AG04450 (cell line): ENCODE data around the gene EEF1AKMT4. TPM values are rescaled to one million over a fixed set of nuclear protein-coding genes. Genes with fewer than 3 reads are reported as not detected.

ENCODE experiments used
- CTCF ChIA-PET: fragments of 300-600, 350-600 bp; formaldehyde crosslinking; extraction: SDS; loops from one replicate; lab custom pipeline; 2022; ENCODE audit warnings: antibody characterized with exemption, inconsistent platforms; lab: Charles Lee
- POLR2A ChIA-PET: fragments of 350-600 bp; formaldehyde crosslinking; extraction: SDS; loops from one replicate; lab custom pipeline; 2021; ENCODE audit warnings: antibody characterized with exemption, inconsistent platforms; lab: Yijun Ruan, JAX
- DNase-seq: peaks from one replicate; pipeline ENCODE4 v3.0.0-alpha.2; 2011; ENCODE audit warnings: low read depth, low spot score
- H3K27ac ChIP-seq: one replicate; pipeline ENCODE4 v1.5.1; 2012; ENCODE audit warnings: low read depth, low read length, control low read depth
- H3K27me3 ChIP-seq: one replicate; pipeline ENCODE4 v1.6.0; 2012; ENCODE audit warnings: low read length; ENCODE audit not compliant: control insufficient read depth, insufficient read depth
- H3K4me3 ChIP-seq: 2 replicates; pipeline ENCODE4 v1.5.1; 2011; ENCODE audit warnings: mild to moderate bottlenecking, low read depth, low read length, control low read depth
- H3K9me3 ChIP-seq: 2 replicates; pipeline ENCODE4 v1.5.1; 2012; ENCODE audit warnings: low read length; ENCODE audit not compliant: control insufficient read depth, insufficient read depth
- polyA plus RNA-seq: library from polyadenylated mRNA; depleted of rRNA; stranded (reverse); fragments of >200 nt; gene quantifications from 2 replicates; pipeline ENCODE4 v1.2.3, GENCODE V29; 2011
- TF ChIP-seq, protein P1 (sequence below): IDR thresholded peaks from 2 replicates; pipeline ENCODE4 v1.5.1; 2011; ENCODE audit warnings: low read depth, low read length, control low read depth, inconsistent platforms

Gene EEF1AKMT4
- polyA plus RNA-seq, 1 experiment = 3.2 TPM

DNA sequence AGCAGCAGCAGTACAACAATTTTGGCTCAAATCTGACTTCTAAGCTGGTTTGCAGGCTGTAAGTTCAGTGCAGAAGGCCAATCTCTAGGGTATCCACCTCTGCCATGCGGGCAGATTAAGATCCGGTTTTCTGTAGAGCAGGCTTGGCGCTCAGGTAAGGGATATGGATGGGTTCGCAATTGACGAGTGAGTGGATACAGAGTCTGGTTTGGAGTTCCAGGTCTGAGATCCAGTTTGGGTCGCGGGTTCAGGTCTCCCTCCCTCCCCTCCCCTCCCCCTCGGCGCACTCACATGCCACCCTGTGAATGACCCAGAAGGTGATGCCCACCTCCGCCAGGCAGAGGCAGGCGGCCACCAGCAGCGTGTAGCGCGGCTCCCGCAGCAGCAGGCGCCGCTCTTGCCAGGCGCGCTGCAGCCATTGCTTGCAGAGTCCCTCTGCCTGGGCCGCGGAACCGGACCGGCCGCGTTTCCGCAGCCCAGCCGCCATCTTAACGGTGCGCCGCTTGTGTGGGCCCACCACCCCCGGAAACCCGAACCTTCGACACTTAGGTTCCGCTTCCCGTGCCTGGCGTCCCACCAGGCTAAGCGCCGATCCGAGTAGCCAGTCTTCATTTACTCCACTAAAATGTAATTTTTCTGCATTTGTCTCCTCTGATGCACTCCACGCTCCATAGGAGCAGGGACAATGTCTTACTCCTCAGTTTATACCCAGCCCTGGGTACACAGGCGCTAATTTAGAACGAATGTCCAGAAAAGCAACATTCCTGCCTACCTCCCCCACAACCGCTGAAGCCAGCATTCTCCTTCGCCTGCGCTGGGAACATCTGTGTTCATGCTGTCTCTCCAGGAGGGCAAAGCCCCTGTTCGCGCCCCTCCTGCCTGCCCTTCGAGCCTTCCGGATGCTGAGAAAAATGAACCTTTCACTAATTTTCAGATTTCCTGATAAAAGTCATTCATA, 739 bp upstream of the EEF1AKMT4 start, which contains the start of gene ALG3:
ALG3 (minus strand) TSS at position 509 of the 958 bp plus-strand sequence; CDS start at position 487, 22 bp downstream.
- POLR2A ChIA-PET = no interaction called here
- CTCF ChIA-PET = interaction anchor here (0.6 to 1.4 kb wide), 3 partner anchors 12 to 98 kb away, joined by 3 to 19 read pairs (median 6); partner anchors contain the start of gene CAMK2N2
- Histone ChIP-seq H3K27ac (peak within 1 kb of the TSS; percentile 94), H3K9me3 (peaks cover 4% of the 10 kb centered on the region; the same call in 1 of the 2 replicates), H3K4me3 (peak within 1 kb of the TSS; percentile 88), H3K27me3 (no peaks in the 10 kb centered on the region)
- peak; percentile 67 for DNase-seq
- TF ChIP-seq, protein P1, sequence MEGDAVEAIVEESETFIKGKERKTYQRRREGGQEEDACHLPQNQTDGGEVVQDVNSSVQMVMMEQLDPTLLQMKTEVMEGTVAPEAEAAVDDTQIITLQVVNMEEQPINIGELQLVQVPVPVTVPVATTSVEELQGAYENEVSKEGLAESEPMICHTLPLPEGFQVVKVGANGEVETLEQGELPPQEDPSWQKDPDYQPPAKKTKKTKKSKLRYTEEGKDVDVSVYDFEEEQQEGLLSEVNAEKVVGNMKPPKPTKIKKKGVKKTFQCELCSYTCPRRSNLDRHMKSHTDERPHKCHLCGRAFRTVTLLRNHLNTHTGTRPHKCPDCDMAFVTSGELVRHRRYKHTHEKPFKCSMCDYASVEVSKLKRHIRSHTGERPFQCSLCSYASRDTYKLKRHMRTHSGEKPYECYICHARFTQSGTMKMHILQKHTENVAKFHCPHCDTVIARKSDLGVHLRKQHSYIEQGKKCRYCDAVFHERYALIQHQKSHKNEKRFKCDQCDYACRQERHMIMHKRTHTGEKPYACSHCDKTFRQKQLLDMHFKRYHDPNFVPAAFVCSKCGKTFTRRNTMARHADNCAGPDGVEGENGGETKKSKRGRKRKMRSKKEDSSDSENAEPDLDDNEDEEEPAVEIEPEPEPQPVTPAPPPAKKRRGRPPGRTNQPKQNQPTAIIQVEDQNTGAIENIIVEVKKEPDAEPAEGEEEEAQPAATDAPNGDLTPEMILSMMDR = no peak

DNA sequence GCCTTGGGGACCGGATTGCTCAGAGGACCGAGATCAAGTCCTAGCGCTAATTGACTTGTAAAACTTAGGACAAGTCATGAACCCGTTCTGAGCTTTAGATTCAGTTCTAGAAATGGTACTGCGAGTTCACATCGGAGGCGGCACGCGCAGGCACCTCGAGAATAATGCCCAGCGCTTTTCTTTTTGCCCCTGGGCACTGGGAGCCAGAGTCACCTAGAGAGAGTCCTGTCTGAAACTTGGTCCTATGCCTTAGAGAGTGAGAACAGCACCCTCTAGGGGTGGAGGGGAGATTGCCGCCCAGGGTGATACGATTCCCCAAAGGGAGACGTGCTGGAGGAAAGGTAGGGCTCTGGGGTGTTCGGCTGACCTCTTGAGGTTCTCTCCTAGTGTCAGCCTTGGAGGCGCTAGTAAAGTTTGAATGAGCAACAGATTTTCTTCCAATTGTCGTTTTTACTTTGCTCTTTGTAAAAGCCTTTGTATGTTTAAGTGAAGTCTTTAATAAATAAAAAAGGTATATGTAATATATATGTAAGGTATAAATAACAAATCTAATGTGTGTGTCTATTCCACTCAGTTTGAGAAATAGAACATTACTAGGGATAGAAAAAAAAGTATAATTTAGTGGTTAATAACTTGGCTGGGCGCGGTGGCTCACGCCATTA, 826 bp downstream of the EEF1AKMT4 start:
- H3K4me3 ChIP-seq = peak overlapping the region; percentile 88
- peak overlapping the region; percentile 68 for H3K27ac ChIP-seq
- POLR2A ChIA-PET = interaction anchor here (0.6 to 0.8 kb wide), 2 partner anchors 39 to 65 kb away, joined by 3 to 4 read pairs; no protein-coding TSS in a partner anchor
- TF ChIP-seq, protein P1 = peak; percentile 97
- H3K27me3 ChIP-seq = no peaks in the 10 kb centered on the region
- CTCF ChIA-PET = interaction anchor here (0.6 to 2.8 kb wide), 61 partner anchors 8 to 460 kb away, joined by 3 to 22 read pairs (median 4); partner anchors contain the start of genes ABCC5, ABCF3, CAMK2N2 and DVL3
- DNase-seq = peak; percentile 61
- peaks cover 4% of the 10 kb centered on the region; the same call in 1 of the 2 replicates for H3K9me3 ChIP-seq

DNA sequence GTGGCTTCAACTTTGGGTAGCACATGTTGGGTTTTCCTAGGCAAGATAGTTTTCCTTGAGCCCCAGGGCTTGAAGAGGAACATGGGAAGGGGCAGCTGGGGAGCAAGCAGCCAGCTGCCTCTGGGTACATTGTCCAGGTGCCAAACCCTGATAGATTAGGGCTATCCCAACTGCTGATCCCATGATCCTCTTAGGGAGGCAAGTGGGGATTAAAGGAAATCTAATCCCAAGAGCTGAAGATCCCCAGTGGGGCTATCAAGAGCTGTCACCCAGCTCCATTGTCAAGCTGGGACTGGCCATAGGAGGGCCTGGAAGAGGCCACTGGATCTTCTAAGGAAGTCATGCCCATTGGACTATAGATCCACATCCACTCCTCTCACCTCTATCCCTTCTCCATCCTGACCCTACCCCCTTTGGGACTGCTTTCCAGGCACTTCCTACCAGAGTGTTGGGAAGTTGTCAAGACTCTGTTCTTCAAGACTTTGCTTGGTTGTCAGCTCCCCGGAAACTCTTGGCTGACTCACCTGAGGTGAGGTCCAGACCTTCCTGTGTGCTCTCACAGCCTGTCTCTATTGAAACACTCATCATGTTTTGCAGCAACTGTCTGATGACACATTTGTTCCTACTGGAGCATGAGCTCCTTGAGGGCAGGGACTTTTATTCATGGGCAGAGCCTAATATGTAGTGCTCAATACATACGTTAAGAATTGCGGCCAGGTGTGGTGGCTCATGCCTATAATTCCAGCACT, 6.0 kb downstream of the EEF1AKMT4 start:
- POLR2A ChIA-PET = no interaction called here
- CTCF ChIA-PET = interaction anchor here (1.1 kb wide), 1 partner anchor 32 kb away, joined by 3 read pairs; no protein-coding TSS in a partner anchor
- no peak for DNase-seq

DNA sequence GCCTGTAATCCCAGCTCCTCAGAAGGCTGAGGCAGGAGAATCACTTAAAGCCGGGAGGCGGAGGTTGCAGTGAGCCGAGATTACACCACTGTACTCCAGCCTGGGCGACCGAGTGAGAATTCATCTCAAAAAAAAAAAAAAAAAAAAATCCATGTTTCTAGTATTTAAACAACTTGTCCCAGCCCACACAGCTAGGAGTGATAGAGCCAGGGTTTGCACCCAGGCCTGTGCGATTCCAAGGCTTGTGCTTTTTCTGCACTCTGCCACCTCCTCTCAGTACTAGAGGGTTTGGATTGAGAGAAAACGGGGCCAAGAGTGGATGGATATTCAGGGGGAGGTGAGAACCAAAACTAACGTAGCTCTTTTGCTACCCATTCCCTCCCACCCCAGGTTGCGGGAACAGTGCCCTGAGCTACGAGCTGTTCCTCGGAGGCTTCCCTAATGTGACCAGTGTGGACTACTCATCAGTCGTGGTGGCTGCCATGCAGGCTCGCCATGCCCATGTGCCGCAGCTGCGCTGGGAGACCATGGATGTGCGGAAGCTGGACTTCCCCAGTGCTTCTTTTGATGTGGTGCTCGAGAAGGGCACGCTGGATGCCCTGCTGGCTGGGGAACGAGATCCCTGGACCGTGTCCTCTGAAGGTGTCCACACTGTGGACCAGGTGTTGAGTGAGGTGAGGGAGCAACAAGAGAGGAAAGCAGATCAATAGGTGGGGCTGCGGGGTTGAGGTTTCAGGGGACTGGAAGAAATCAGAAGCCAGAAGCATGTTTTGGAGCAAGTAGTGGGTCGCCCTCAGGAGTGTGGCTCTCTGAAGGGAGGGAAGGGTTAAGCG, 7.8 kb downstream of the EEF1AKMT4 start:
- TF ChIP-seq, protein P1 = no peak
- H3K27ac ChIP-seq = no peak overlapping the region
- H3K4me3 ChIP-seq = no peak overlapping the region
- no peaks in the 10 kb centered on the region for H3K9me3 ChIP-seq
- ChIA-PET CTCF (interaction anchor here (1.3 to 1.5 kb wide), 2 partner anchors 30 to 32 kb away, joined by 4 to 7 read pairs; no protein-coding TSS in a partner anchor), POLR2A (no interaction called here)
- peaks cover 21% of the 10 kb centered on the region for H3K27me3 ChIP-seq
- no peak for DNase-seq

More for the DNA sequence above, 6.0 kb downstream of the EEF1AKMT4 start:
- no peak overlapping the region for H3K4me3 ChIP-seq
- TF ChIP-seq, protein P1 = no peak
- no peaks in the 10 kb centered on the region for H3K9me3 ChIP-seq
- no peak overlapping the region for H3K27ac ChIP-seq
- H3K27me3 ChIP-seq = peaks cover 13% of the 10 kb centered on the region
